ENCODE data around the gene GRK5.

GRK5 gene

GRCh38 chr10:119298810-119299209 lies 91.4 kb downstream of the GRK5 start:
- DNase-seq (ENCODE audit: low read depth) = no peak

- DNase-seq (ENCODE audit: low read depth) = no peak
Measured at GRCh38 chr10:119299531-119299930, 92.2 kb downstream of the GRK5 start.

GRCh38 chr10:119301397-119301796 lies 94.0 kb downstream of the GRK5 start:
- DNase-seq (ENCODE audit: low read depth) = peak; percentile 31

GRCh38 chr10:119302172-119302571 lies 94.8 kb downstream of the GRK5 start:
- no peak for DNase-seq (ENCODE audit: low read depth)

GRCh38 chr10:119302591-119303253 lies 95.4 kb downstream of the GRK5 start:
- peak; percentile 24 for DNase-seq (ENCODE audit: low read depth)

GRCh38 chr10:119303886-119304285 lies 96.5 kb downstream of the GRK5 start:
- DNase-seq (ENCODE audit: low read depth) = no peak

GRCh38 chr10:119304541-119304940 lies 97.2 kb downstream of the GRK5 start:
- DNase-seq (ENCODE audit: low read depth) = no peak

GRCh38 chr10:119305860-119306513 lies 98.6 kb downstream of the GRK5 start:
- DNase-seq (ENCODE audit: low read depth) = peak; percentile 94

- DNase-seq (ENCODE audit: low read depth) = peak; percentile 57
Measured at GRCh38 chr10:119306514-119306951, 99.2 kb downstream of the GRK5 start.

GRCh38 chr10:119306986-119307392 lies 99.6 kb downstream of the GRK5 start:
- DNase-seq (ENCODE audit: low read depth) = peak; percentile 53

- no peak for DNase-seq (ENCODE audit: low read depth)
Measured at GRCh38 chr10:119308089-119308488, 100.7 kb downstream of the GRK5 start.

- no peak for DNase-seq (ENCODE audit: low read depth)
Measured at GRCh38 chr10:119308551-119309422, 101.4 kb downstream of the GRK5 start.

GRCh38 chr10:119309423-119309770 lies 102.0 kb downstream of the GRK5 start:
- DNase-seq (ENCODE audit: low read depth) = no peak

- DNase-seq (ENCODE audit: low read depth) = no peak
Measured at GRCh38 chr10:119310806-119311205, 103.4 kb downstream of the GRK5 start.

GRCh38 chr10:119312241-119312640 lies 104.9 kb downstream of the GRK5 start:
- DNase-seq (ENCODE audit: low read depth) = no peak

- no peak for DNase-seq (ENCODE audit: low read depth)
Measured at GRCh38 chr10:119313024-119313423, 105.7 kb downstream of the GRK5 start.

- no peak for DNase-seq (ENCODE audit: low read depth)
Measured at GRCh38 chr10:119313644-119314043, 106.3 kb downstream of the GRK5 start.

- no peak for DNase-seq (ENCODE audit: low read depth)
Measured at GRCh38 chr10:119314061-119314460, 106.7 kb downstream of the GRK5 start.

GRCh38 chr10:119314486-119314885 lies 107.1 kb downstream of the GRK5 start:
- no peak for DNase-seq (ENCODE audit: low read depth)

GRCh38 chr10:119315128-119316001 lies 108.0 kb downstream of the GRK5 start:
- DNase-seq (ENCODE audit: low read depth) = peak; percentile 95

GRCh38 chr10:119316002-119316358 lies 108.6 kb downstream of the GRK5 start:
- DNase-seq (ENCODE audit: low read depth) = no peak

GRCh38 chr10:119316729-119317097 lies 109.3 kb downstream of the GRK5 start:
- DNase-seq (ENCODE audit: low read depth) = peak; percentile 97

All from ELR (cell line).